H9 (cell line): Measurements from ENCODE around the gene PPM1H. TPM values are rescaled to one million over a fixed set of nuclear protein-coding genes. Genes with fewer than 3 reads are reported as not detected.
A peak's percentile ranks its signal among the peaks of the same experiment; 100 is the strongest.

ENCODE experiments used
- DNase-seq: peaks from one replicate; pipeline ENCODE4 v3.0.0-alpha.2; 2017
- H2AFZ ChIP-seq: one replicate; pipeline ENCODE4 v1.6.1; 2013; ENCODE audit warnings: mild to moderate bottlenecking, low read length, control low read depth, moderate library complexity
- H2AK5ac ChIP-seq: 2 replicates; pipeline ENCODE4 v1.6.1; 2013; ENCODE audit warnings: low read length, control low read depth, mixed read lengths; ENCODE audit not compliant: insufficient read length
- H2BK120ac ChIP-seq: one replicate; pipeline ENCODE4 v1.6.1; 2013; ENCODE audit warnings: low read depth, mild to moderate bottlenecking, low read length, control low read depth, inconsistent platforms; ENCODE audit not compliant: poor library complexity, severe bottlenecking
- H2BK12ac ChIP-seq: 2 replicates; pipeline ENCODE4 v1.6.1; 2013; ENCODE audit warnings: low read length, control low read depth, mixed read lengths, low read depth; ENCODE audit not compliant: insufficient read length
- H2BK15ac ChIP-seq: 2 replicates; pipeline ENCODE4 v1.6.1; 2013; ENCODE audit warnings: low read depth, low read length, control low read depth
- H2BK20ac ChIP-seq: one replicate; pipeline ENCODE4 v1.6.1; 2013; ENCODE audit warnings: low read depth, mild to moderate bottlenecking, low read length, control low read depth, inconsistent platforms; ENCODE audit not compliant: poor library complexity, severe bottlenecking
- H2BK5ac ChIP-seq: 2 replicates; pipeline ENCODE4 v1.6.1; 2013; ENCODE audit warnings: low read length, control low read depth, mixed read lengths; ENCODE audit not compliant: insufficient read length
- H3K14ac ChIP-seq: 2 replicates; pipeline ENCODE4 v1.6.1; 2013; ENCODE audit warnings: low read length, control low read depth; ENCODE audit not compliant: insufficient read depth
- H3K18ac ChIP-seq: 2 replicates; pipeline ENCODE4 v1.6.1; 2013; ENCODE audit warnings: low read depth, mild to moderate bottlenecking, mixed read lengths, low read length, control low read depth; ENCODE audit not compliant: insufficient read length
- H3K23ac ChIP-seq: 2 replicates; pipeline ENCODE4 v1.6.1; 2013; ENCODE audit warnings: low read length, control low read depth, mixed read lengths, low read depth; ENCODE audit not compliant: insufficient read length
- H3K23me2 ChIP-seq: 2 replicates; pipeline ENCODE4 v1.6.1; 2013; ENCODE audit warnings: low read depth, mild to moderate bottlenecking, mixed read lengths, low read length, control low read depth; ENCODE audit not compliant: insufficient read length, poor library complexity, severe bottlenecking
- H3K27ac ChIP-seq: 2 replicates; pipeline ENCODE4 v1.5.1; 2013; ENCODE audit warnings: low read length, control low read depth, mixed read lengths, low read depth; ENCODE audit not compliant: insufficient read length
- H3K27me3 ChIP-seq: 2 replicates; pipeline ENCODE4 v1.6.1; 2013; ENCODE audit warnings: low read length, control low read depth, inconsistent platforms; ENCODE audit not compliant: insufficient read depth
- H3K4ac ChIP-seq: 2 replicates; pipeline ENCODE4 v1.6.1; 2013; ENCODE audit warnings: low read depth, mild to moderate bottlenecking, control low read depth, inconsistent platforms, low read length, moderate library complexity
- H3K4me1 ChIP-seq: 2 replicates; pipeline ENCODE4 v1.6.1; 2013; ENCODE audit warnings: low read length, control low read depth, inconsistent platforms; ENCODE audit not compliant: insufficient read depth
- H3K4me2 ChIP-seq: 2 replicates; pipeline ENCODE4 v1.6.1; 2013; ENCODE audit warnings: low read length, control low read depth, mixed read lengths; ENCODE audit not compliant: insufficient read length, insufficient read depth
- H3K56ac ChIP-seq: 2 replicates; pipeline ENCODE4 v1.6.1; 2013; ENCODE audit warnings: low read depth, mild to moderate bottlenecking, mixed read lengths, low read length, control low read depth; ENCODE audit not compliant: insufficient read length
- H3K79me1 ChIP-seq: 2 replicates; pipeline ENCODE4 v1.6.1; 2013; ENCODE audit warnings: low read depth, mild to moderate bottlenecking, moderate library complexity, low read length, control low read depth, inconsistent platforms; ENCODE audit not compliant: insufficient read depth, poor library complexity, severe bottlenecking
- H3K79me2 ChIP-seq: 2 replicates; pipeline ENCODE4 v1.6.1; 2013; ENCODE audit warnings: low read length, control low read depth, inconsistent platforms; ENCODE audit not compliant: insufficient read depth
- H3K9ac ChIP-seq: 2 replicates; pipeline ENCODE4 v1.6.1; 2013; ENCODE audit warnings: low read length, control low read depth, mixed read lengths; ENCODE audit not compliant: insufficient read length; ENCODE audit errors: extremely low read depth
- H3K9me3 ChIP-seq: one replicate; pipeline ENCODE4 v1.6.1; 2013; ENCODE audit warnings: low read depth, low read length, inconsistent platforms; ENCODE audit not compliant: control insufficient read depth
- H3T11ph ChIP-seq: one replicate; pipeline ENCODE4 v1.6.1; 2013; ENCODE audit warnings: mild to moderate bottlenecking, low read length, control low read depth, inconsistent platforms
- H4K20me1 ChIP-seq: one replicate; pipeline ENCODE4 v1.6.1; 2013; ENCODE audit not compliant: control insufficient read depth, insufficient read length, insufficient read depth
- H4K5ac ChIP-seq: 2 replicates; pipeline ENCODE4 v1.6.1; 2013; ENCODE audit warnings: low read depth, mild to moderate bottlenecking, mixed read lengths, low read length, control low read depth; ENCODE audit not compliant: insufficient read length
- H4K8ac ChIP-seq: replicated peaks from 2 replicates; pipeline ENCODE4 v1.6.1; 2013; ENCODE audit warnings: low read length, control low read depth, mixed read lengths, low read depth; ENCODE audit not compliant: insufficient read length
- H4K91ac ChIP-seq: 2 replicates; pipeline ENCODE4 v1.6.1; 2013; ENCODE audit warnings: low read depth, mild to moderate bottlenecking, moderate library complexity, mixed read lengths, low read length, control low read depth; ENCODE audit not compliant: insufficient read length
- H3K27ac Mint-ChIP-seq, 3 experiments: 2 replicates in 2 of 3; 3 replicates in 1 of 3; pipeline ENCODE4 v1.8.0; 2020 to 2021; ENCODE audit warnings: mixed read lengths in 3 of 3, mild to moderate bottlenecking in 1 of 3, moderate library complexity in 1 of 3
- H3K27me3 Mint-ChIP-seq: 2 replicates; pipeline ENCODE4 v1.8.0; 2021; ENCODE audit warnings: low read depth, mild to moderate bottlenecking, moderate library complexity, mixed read lengths
- H3K36me3 Mint-ChIP-seq, 3 experiments: 2 replicates in 2 of 3; 3 replicates in 1 of 3; pipeline ENCODE4 v1.8.0; 2020 to 2021; ENCODE audit warnings: low read depth in 3 of 3, mixed read lengths in 3 of 3; ENCODE audit not compliant: insufficient read depth in 1 of 3
- H3K4me1 Mint-ChIP-seq, 2 experiments: 2 replicates each; pipeline ENCODE4 v1.8.0; 2020; ENCODE audit warnings: mixed read lengths in 2 of 2
- H3K4me3 Mint-ChIP-seq, 2 experiments: 2 replicates in 1 of 2; 3 replicates in 1 of 2; pipeline ENCODE4 v1.8.0; 2020 to 2021; ENCODE audit warnings: mild to moderate bottlenecking in 2 of 2, mixed read lengths in 2 of 2, moderate library complexity in 1 of 2
- H3K9me3 Mint-ChIP-seq, 2 experiments: 2 replicates in 1 of 2; 3 replicates in 1 of 2; pipeline ENCODE4 v1.8.0; 2020; ENCODE audit warnings: mild to moderate bottlenecking in 2 of 2, mixed read lengths in 2 of 2, moderate library complexity in 1 of 2
- WGBS: extraction: QIAGEN DNeasy Blood & Tissue Kit; methylation state at CpG from one replicate; pipeline ENCODE4 v1.1.7; 2013; ENCODE audit warnings: missing lambda C conversion rate, low lambda C conversion rate, mixed read lengths; ENCODE audit not compliant: insufficient read length; ENCODE audit errors: extremely low coverage; 5-methylcytosine and 5-hydroxymethylcytosine counted together
- total RNA-seq: library from RNA; stranded (reverse); gene quantifications from 2 replicates; pipeline ENCODE4 v1.2.1, GENCODE V29; 2021
- TF ChIP-seq, protein P1 (sequence below): fragments of 200-600 bp; sonication (generic); conservative IDR thresholded peaks from 3 replicates; pipeline ENCODE4 v1.8.0; 2021; ENCODE audit warnings: antibody characterized with exemption, mild to moderate bottlenecking

The PPM1H gene
- total RNA-seq, 1 experiment from 2014 or later, result 22.1 TPM

DNA sequence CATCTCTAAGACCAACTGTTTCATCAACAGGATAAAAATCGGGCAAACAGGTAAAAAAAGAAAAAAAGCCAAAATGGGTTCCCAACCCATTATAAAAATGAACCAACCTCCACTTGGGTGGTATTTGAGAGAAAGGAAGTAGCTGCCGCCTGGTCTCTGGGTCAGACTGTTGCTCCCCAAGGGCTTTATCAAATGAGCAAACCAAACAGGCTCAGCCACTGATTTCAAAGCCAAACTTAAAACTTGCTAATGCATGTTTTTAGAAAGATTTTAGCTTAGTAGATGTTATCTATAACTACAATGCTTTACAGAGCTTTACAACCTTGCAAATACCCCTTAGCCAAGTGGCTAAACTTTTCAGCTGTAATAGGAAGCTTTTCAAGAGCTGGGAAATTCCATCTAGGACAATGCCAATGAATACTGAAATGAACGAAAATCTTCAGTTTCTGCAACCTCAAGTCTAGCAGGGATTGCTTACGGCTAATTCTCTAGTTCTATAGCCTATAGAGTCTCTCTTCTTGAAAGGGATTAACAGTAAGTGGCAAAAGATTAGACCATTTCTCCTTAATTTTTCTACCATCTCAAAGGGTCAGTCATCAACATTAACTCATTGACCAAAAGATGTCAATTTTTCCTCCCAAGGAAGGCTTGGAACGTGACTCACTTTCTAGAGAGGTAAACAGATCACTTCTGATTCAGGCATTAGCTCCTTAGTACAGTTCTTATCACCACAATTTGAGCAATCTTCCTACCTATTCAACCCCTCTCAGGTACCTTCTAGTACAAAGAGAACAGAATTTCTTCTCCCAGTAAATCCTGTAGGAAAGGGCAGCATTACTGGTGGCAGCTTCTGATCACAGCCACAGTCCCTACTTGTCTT, 4.2 kb downstream of the PPM1H start:
- H3K14ac ChIP-seq, result no peak overlapping the region
- no peaks in the 10 kb centered on the region for H3K79me1 ChIP-seq
- H3K56ac ChIP-seq, result no peak overlapping the region
- H2AK5ac ChIP-seq, result no peak overlapping the region
- no peak overlapping the region for H3T11ph ChIP-seq
- Mint-ChIP-seq H3K27me3 (no peaks in the 10 kb centered on the region), H3K4me1 (peaks cover 46 to 51% of the 10 kb centered on the region in 2 experiments), H3K4me3 (peak overlapping the region in 1 of 2 experiments; percentile 26; a peak in 2 of 5 replicates), H3K27ac (peak overlapping the region in 2 of 3 experiments; percentile 16 to 80; a peak in 3 of 7 replicates), H3K9me3 (no peaks in the 10 kb centered on the region), H3K36me3 (no peaks in the 10 kb centered on the region; a peak in 1 of 7 replicates)
- no peak overlapping the region for H3K4ac ChIP-seq
- peaks cover 9% of the 10 kb centered on the region for H3K4me1 ChIP-seq
- peaks cover 2% of the 10 kb centered on the region for H4K20me1 ChIP-seq
- no peak overlapping the region for H3K9ac ChIP-seq
- H3K27me3 ChIP-seq, result no peaks in the 10 kb centered on the region
- no peak overlapping the region for H2BK15ac ChIP-seq
- H4K8ac ChIP-seq, result no peak overlapping the region
- H3K18ac ChIP-seq, result no peak overlapping the region
- no peak overlapping the region for H3K23ac ChIP-seq
- DNase-seq, result no peak
- no peaks in the 10 kb centered on the region for H3K9me3 ChIP-seq
- no peak overlapping the region for H2BK120ac ChIP-seq
- H3K4me2 ChIP-seq, result peak overlapping the region; percentile 24
- H2AFZ ChIP-seq, result no peak overlapping the region
- no peak overlapping the region for H2BK12ac ChIP-seq
- peaks cover 9% of the 10 kb centered on the region; the same call in 1 of the 2 replicates for H3K79me2 ChIP-seq
- WGBS, result no CpG with 5 or more reads among the region's 5 CpGs
- peaks cover 10% of the 10 kb centered on the region for H3K23me2 ChIP-seq
- no peak overlapping the region for H3K27ac ChIP-seq
- H2BK5ac ChIP-seq, result no peak overlapping the region
- TF ChIP-seq, protein P1, sequence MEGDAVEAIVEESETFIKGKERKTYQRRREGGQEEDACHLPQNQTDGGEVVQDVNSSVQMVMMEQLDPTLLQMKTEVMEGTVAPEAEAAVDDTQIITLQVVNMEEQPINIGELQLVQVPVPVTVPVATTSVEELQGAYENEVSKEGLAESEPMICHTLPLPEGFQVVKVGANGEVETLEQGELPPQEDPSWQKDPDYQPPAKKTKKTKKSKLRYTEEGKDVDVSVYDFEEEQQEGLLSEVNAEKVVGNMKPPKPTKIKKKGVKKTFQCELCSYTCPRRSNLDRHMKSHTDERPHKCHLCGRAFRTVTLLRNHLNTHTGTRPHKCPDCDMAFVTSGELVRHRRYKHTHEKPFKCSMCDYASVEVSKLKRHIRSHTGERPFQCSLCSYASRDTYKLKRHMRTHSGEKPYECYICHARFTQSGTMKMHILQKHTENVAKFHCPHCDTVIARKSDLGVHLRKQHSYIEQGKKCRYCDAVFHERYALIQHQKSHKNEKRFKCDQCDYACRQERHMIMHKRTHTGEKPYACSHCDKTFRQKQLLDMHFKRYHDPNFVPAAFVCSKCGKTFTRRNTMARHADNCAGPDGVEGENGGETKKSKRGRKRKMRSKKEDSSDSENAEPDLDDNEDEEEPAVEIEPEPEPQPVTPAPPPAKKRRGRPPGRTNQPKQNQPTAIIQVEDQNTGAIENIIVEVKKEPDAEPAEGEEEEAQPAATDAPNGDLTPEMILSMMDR, result no peak
- H2BK20ac ChIP-seq, result no peak overlapping the region
- no peak overlapping the region for H4K5ac ChIP-seq
- no peak overlapping the region for H4K91ac ChIP-seq
